ACC112 (cell line): ENCODE results near the gene CCNK.

Source experiments
- H2AFZ ChIP-seq: fragments of 200-600 bp; sonication (generic); one replicate; pipeline ENCODE4 v1.6.0; 2017; ENCODE audit warnings: antibody characterized with exemption, low read length; ENCODE audit not compliant: unreplicated experiment
- H3K27ac ChIP-seq: fragments of 200-600 bp; sonication (generic); 2 replicates; pipeline ENCODE4 v1.5.1; 2014; ENCODE audit warnings: low read depth, mild to moderate bottlenecking, antibody characterized with exemption, low read length, moderate library complexity
- H3K27me3 ChIP-seq: fragments of 200-600 bp; sonication (generic); 2 replicates; pipeline ENCODE4 v1.6.1; 2014; ENCODE audit warnings: mild to moderate bottlenecking, antibody characterized with exemption, low read length, moderate library complexity, mixed read lengths; ENCODE audit not compliant: insufficient read depth
- H3K36me3 ChIP-seq: fragments of 200-600 bp; sonication (generic); 2 replicates; pipeline ENCODE4 v1.6.1; 2016; ENCODE audit warnings: mild to moderate bottlenecking, antibody characterized with exemption, low read length, moderate library complexity, mixed read lengths; ENCODE audit not compliant: insufficient read depth
- H3K4me1 ChIP-seq: fragments of 200-600 bp; sonication (generic); one replicate; pipeline ENCODE4 v1.6.1; 2016; ENCODE audit warnings: low read length, mixed read lengths; ENCODE audit not compliant: insufficient read depth, unreplicated experiment, control insufficient read depth
- H3K4me3 ChIP-seq: fragments of 200-600 bp; sonication (generic); 2 replicates; pipeline ENCODE4 v1.5.1; 2014; ENCODE audit warnings: mild to moderate bottlenecking, low read depth, low read length
- H3K79me2 ChIP-seq: fragments of 200-600 bp; sonication (generic); one replicate; pipeline ENCODE4 v1.6.0; 2016; ENCODE audit warnings: low read length; ENCODE audit not compliant: control insufficient read depth, unreplicated experiment, insufficient read depth

Gene CCNK

DNA sequence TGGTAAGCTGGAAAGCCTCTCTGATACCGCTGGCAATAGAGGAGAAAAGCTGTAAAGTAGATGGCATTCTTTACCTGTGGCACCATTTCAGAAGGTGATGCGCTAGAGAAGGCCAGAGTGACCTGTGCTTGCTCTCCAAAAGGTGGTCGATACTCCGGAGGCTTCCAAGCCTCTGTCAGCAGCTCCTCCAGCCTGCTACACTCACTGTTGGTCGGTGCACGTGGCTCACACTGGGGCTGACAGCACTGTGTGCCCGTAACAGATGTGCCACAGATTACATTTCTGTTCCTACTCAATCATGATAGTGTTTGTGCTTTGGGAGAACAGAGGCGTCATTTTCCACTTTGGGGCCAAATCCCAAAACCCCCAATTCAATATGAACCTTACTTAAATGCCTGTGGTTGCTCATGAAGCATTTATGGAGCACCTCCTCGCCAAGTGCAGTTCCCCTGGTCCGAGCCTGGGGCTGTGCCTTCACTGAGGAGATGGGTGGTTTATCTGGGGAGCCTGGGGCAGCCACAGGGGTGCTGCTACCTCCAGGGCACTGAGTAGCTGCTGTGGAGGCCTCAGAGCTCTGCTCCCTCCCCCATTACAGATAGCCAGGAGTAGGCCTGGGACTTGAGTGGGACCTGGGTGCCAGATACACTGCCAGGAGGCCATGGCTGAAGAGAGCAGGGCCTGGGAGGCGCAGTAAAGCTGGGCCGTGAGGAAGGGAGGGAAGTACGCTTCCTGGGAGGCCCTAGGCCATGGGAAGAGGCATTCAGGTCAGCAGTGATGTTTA lies 26.8 kb downstream of the CCNK start:
- Histone ChIP-seq H3K79me2 (no peaks in the 10 kb centered on the region), H3K27ac (no peak overlapping the region), H3K4me3 (no peak overlapping the region), H3K36me3 (peaks cover 17% of the 10 kb centered on the region), H2AFZ (no peak overlapping the region), H3K27me3 (no peaks in the 10 kb centered on the region), H3K4me1 (peaks cover 11% of the 10 kb centered on the region)

- Histone ChIP-seq H3K4me3 (no peak overlapping the region), H3K36me3 (peaks cover 13% of the 10 kb centered on the region), H3K27me3 (no peaks in the 10 kb centered on the region), H3K27ac (no peak overlapping the region), H3K79me2 (no peaks in the 10 kb centered on the region), H2AFZ (no peak overlapping the region), H3K4me1 (peaks cover 11% of the 10 kb centered on the region)
Observed at GRCh38 chr14:99508896-99509629, 27.9 kb downstream of the CCNK start.

DNA sequence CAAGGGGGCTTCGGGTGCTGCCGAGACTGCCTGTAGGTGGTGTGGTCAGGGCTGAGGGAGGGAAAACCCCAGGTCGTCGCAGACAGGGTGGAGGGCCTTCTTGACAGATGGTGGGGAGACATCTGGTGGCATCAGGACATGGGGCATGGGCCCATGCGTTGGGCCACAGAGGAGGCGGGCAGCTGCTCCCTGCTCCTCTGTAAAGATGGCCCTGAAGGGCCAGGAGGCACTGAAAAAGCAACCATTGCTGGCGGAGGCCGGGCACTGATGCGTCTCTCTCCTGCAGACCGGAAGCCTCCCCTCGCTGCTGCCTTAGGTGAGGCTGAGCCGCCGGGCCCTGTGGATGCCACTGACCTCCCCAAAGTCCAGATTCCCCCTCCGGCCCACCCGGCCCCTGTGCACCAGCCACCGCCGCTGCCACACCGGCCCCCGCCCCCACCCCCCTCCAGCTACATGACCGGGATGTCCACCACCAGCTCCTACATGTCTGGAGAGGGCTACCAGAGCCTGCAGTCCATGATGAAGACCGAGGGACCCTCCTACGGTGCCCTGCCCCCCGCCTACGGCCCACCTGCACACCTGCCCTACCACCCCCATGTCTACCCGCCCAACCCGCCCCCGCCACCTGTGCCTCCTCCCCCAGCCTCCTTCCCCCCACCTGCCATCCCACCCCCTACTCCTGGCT lies 28.8 kb downstream of the CCNK start:
- no peaks in the 10 kb centered on the region for H3K79me2 ChIP-seq
- H3K27me3 ChIP-seq = no peaks in the 10 kb centered on the region
- H3K27ac ChIP-seq = no peak overlapping the region
- no peak overlapping the region for H2AFZ ChIP-seq
- H3K4me1 ChIP-seq = peaks cover 11% of the 10 kb centered on the region
- H3K36me3 ChIP-seq = peaks cover 10% of the 10 kb centered on the region
- H3K4me3 ChIP-seq = no peak overlapping the region

GRCh38 chr14:99510556-99511139 lies 29.4 kb downstream of the CCNK start:
- Histone ChIP-seq H3K27ac (0 out of 2 replicates have a peak overlapping the region, but pooled peaks have one; percentile 28), H3K27me3 (no peaks in the 10 kb centered on the region), H3K36me3 (peaks cover 10% of the 10 kb centered on the region)

DNA sequence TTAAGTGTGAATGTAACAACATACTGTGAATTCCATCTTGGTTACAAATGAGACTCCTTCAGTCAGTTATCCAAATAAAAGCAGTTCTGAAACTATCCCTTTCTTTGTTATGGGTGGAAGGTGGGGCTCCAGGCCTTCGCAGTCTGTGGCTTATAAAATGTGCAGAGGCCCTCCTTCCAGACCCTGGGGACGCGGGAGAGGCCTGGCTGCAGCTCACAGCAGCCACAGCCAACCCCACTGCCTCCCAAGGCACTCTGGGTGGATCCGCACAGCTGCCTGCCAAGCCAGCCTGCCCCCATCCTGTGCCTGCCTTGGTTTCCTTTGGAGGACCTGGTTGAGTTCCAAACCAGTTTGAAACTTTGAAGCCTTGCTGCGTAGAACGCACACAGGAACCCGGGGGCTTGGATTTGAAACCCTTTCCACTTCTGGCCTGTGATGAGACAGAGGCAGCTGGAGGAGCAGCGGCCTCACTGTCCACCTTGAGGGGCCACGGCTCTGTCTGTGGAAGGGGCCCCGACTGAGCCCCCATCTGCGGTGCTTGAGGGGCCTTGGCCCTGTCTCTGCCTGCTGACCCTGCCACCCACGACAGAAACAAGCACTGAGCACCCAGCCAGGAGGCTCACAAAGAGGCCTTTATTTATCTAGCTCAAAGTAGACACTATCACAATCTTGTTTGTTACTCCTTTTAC lies 30.4 kb downstream of the CCNK start:
- peak overlapping the region; percentile 34; the same call in 1 of the 2 replicates for H3K27ac ChIP-seq
- peaks cover 11% of the 10 kb centered on the region for H3K4me1 ChIP-seq
- H3K79me2 ChIP-seq = no peaks in the 10 kb centered on the region
- H3K27me3 ChIP-seq = no peaks in the 10 kb centered on the region
- no peak overlapping the region for H2AFZ ChIP-seq
- peaks cover 10% of the 10 kb centered on the region for H3K36me3 ChIP-seq
- no peak overlapping the region for H3K4me3 ChIP-seq

More at GRCh38 chr14:99510556-99511139, 29.4 kb downstream of the CCNK start:
- Histone ChIP-seq H3K4me1 (peaks cover 11% of the 10 kb centered on the region), H3K4me3 (no peak overlapping the region), H2AFZ (no peak overlapping the region), H3K79me2 (no peaks in the 10 kb centered on the region)

DNA sequence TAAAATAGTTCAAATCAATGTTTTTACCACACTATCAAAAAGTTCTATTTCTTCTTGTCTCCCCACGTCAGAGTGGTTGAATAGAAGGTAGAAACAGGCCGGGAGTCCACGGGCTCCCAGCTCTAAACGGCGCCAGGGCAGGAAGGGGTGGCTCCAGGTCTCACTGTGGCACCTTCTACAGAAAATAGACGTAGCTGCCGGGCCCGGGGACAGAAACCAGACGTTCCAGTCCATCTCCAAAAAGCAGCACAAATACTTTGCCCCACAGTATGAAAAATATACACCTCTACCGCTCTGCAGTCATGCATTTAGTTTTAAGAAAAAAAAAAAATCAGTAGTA lies 30.9 kb downstream of the CCNK start:
- Histone ChIP-seq H3K36me3 (peaks cover 10% of the 10 kb centered on the region), H2AFZ (no peak overlapping the region), H3K79me2 (no peaks in the 10 kb centered on the region), H3K27me3 (no peaks in the 10 kb centered on the region), H3K4me1 (peaks cover 11% of the 10 kb centered on the region), H3K27ac (peak overlapping the region; percentile 34; the same call in 1 of the 2 replicates), H3K4me3 (no peak overlapping the region)

- Histone ChIP-seq H2AFZ (no peak overlapping the region), H3K27me3 (no peaks in the 10 kb centered on the region), H3K27ac (no peak overlapping the region), H3K4me1 (peaks cover 11% of the 10 kb centered on the region), H3K36me3 (peaks cover 5% of the 10 kb centered on the region), H3K4me3 (no peak overlapping the region), H3K79me2 (no peaks in the 10 kb centered on the region)
Observed at GRCh38 chr14:99512571-99513182, 31.5 kb downstream of the CCNK start.

DNA sequence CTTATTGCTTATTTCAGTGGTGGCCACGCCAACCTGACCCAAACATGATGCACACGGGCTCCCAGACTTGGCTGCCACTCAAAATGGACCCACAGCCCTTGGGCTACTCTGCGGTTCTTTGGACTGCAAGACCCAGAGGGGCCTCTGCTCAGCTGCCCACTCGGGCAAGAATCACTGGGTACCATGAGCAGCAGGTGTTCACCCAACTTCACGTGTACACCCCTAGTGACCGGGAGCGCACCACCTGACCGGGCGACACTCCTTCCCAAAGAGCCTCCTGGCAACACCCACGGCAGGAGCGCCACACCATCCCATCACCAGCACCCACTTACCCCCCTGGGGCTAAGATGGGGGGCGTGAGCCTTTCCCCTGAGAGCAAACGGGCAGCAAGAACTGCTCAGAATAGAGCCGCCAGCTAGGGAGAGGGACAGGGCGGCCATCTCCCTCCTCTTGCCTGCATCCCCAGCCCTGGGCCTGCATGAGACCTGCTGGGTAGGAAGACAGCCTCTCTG lies 32.0 kb downstream of the CCNK start:
- peaks cover 11% of the 10 kb centered on the region for H3K4me1 ChIP-seq
- H3K79me2 ChIP-seq = no peaks in the 10 kb centered on the region
- H3K4me3 ChIP-seq = no peak overlapping the region
- H3K27ac ChIP-seq = no peak overlapping the region
- peaks cover 4% of the 10 kb centered on the region for H3K36me3 ChIP-seq
- no peaks in the 10 kb centered on the region for H3K27me3 ChIP-seq
- no peak overlapping the region for H2AFZ ChIP-seq

DNA sequence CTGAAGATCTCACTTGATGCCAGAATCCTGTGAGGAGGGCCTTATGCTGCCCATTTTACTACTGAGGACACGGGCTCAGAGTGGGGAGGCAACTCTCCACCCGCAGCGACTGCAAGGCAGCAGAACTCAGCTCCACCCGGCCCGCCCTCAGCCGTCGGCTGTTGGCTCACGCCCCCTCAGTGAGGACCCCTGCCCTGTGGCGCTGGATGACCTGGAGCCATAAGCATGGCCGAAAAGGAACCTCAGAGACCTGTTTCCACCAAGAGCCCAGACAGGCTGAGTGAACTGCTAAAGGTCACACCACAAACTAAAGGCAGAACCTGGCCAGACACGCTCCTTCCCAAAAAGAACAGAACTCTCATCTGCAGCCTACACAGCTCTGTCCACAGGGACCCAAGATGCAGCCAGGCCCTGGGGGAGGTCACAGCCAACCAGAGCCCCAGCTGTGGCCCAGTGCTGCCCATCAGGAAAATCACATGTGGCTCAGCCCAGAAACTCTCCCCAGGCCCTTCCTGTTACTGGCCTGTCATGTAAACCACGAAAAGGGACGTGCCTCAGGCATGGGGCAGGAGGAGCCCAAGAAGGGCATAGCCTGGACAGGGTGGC lies 32.8 kb downstream of the CCNK start:
- Histone ChIP-seq H3K27ac (no peak overlapping the region), H3K36me3 (no peaks in the 10 kb centered on the region; the same call in 1 of the 2 replicates), H3K4me3 (no peak overlapping the region), H2AFZ (no peak overlapping the region), H3K27me3 (no peaks in the 10 kb centered on the region), H3K4me1 (peaks cover 11% of the 10 kb centered on the region), H3K79me2 (no peaks in the 10 kb centered on the region)
